H1 (cell line): Measurements from ENCODE around the gene JADE3. TPM values are rescaled to one million over a fixed set of nuclear protein-coding genes. Genes with fewer than 3 reads are reported as not detected.
A peak's percentile ranks its signal among the peaks of the same experiment; 100 is the strongest.

ENCODE experiments used
- CTCF ChIA-PET: fragments of 300-600 bp; sonication (Branson Sonifier 250); formaldehyde crosslinking; loops from one replicate; lab custom pipeline; 2021; ENCODE audit not compliant: partially characterized antibody; lab: Charles Lee
- POLR2A ChIA-PET: fragments of 300-600 bp; sonication (Branson Sonifier 250); formaldehyde crosslinking; loops from one replicate; lab custom pipeline; 2021; ENCODE audit warnings: inconsistent platforms; ENCODE audit not compliant: partially characterized antibody; lab: Charles Lee
- DNase-seq, 2 experiments: peaks; one replicate each; pipeline versions ENCODE4 v3.0.0 to v3.0.0-alpha.2; 2010 to 2022; ENCODE audit warnings: low spot score in 2 of 2, low read depth in 1 of 2, mixed read lengths in 1 of 2
- FAIRE-seq: peaks from 2 replicates; lab custom pipeline; 2011; peaks lifted over from hg19 to GRCh38; lab: Jason Lieb, UNC
- H2AFZ ChIP-seq: 2 replicates; pipeline ENCODE4 v1.8.1; 2012; ENCODE audit warnings: low read length, inconsistent platforms
- H2AK5ac ChIP-seq: 2 replicates; pipeline ENCODE4 v1.6.1; 2013; ENCODE audit warnings: low read depth, low read length
- H2BK120ac ChIP-seq: replicated peaks from 2 replicates; pipeline ENCODE3; 2013; ENCODE audit warnings: low read depth, low read length, inconsistent platforms
- H2BK12ac ChIP-seq: 2 replicates; pipeline ENCODE4 v1.6.1; 2013; ENCODE audit warnings: low read depth, low read length
- H2BK15ac ChIP-seq: 2 replicates; pipeline ENCODE4 v1.6.1; 2013; ENCODE audit warnings: low read length
- H2BK20ac ChIP-seq: 2 replicates; pipeline ENCODE4 v1.6.1; 2013; ENCODE audit warnings: low read length
- H2BK5ac ChIP-seq: 2 replicates; pipeline ENCODE4 v1.6.1; 2013; ENCODE audit warnings: low read depth, low read length
- H3K14ac ChIP-seq: 2 replicates; pipeline ENCODE4 v1.6.1; 2013; ENCODE audit warnings: inconsistent platforms; ENCODE audit not compliant: insufficient read length
- H3K18ac ChIP-seq: 2 replicates; pipeline ENCODE4 v1.6.1; 2013; ENCODE audit warnings: low read length; ENCODE audit errors: extremely low read depth
- H3K23ac ChIP-seq: 2 replicates; pipeline ENCODE4 v1.6.1; 2013; ENCODE audit warnings: inconsistent platforms; ENCODE audit not compliant: insufficient read length
- H3K23me2 ChIP-seq: 2 replicates; pipeline ENCODE4 v1.6.1; 2013; ENCODE audit warnings: low read depth, low read length
- H3K27ac ChIP-seq: 2 replicates; pipeline ENCODE4 v1.6.1; 2011; ENCODE audit warnings: low read depth, low read length, inconsistent platforms
- H3K27me3 ChIP-seq, 4 experiments: replicated peaks in 1 of 4; 1 replicate in 1 of 4; 2 replicates in 3 of 4; pipeline versions ENCODE4 v1.6.1 to v1.8.1; 2011 to 2013; ENCODE audit warnings: low read length in 3 of 4, mild to moderate bottlenecking in 3 of 4, inconsistent platforms in 2 of 4, mixed read lengths in 2 of 4, moderate library complexity in 1 of 4; ENCODE audit not compliant: control insufficient read depth in 3 of 4, insufficient read depth in 3 of 4; ENCODE audit errors: extremely low read depth in 1 of 4
- H3K36me3 ChIP-seq, 4 experiments: 2 replicates each; pipeline versions ENCODE4 v1.6.1 to v1.8.1; 2011 to 2013; ENCODE audit warnings: mild to moderate bottlenecking in 4 of 4, low read length in 3 of 4, moderate library complexity in 2 of 4, control low read depth in 1 of 4, inconsistent platforms in 1 of 4; ENCODE audit not compliant: insufficient read depth in 4 of 4, control insufficient read depth in 2 of 4
- H3K4ac ChIP-seq: replicated peaks from 2 replicates; pipeline ENCODE3; 2013; ENCODE audit warnings: low read length, low read depth, mixed read lengths, inconsistent platforms; ENCODE audit not compliant: insufficient read length
- H3K4me1 ChIP-seq, 4 experiments: replicated peaks in 1 of 4; 1 replicate in 1 of 4; 2 replicates in 3 of 4; pipeline versions ENCODE4 v1.6.1 to v1.8.1; 2011 to 2013; ENCODE audit warnings: low read length in 3 of 4, inconsistent platforms in 2 of 4, mixed read lengths in 1 of 4; ENCODE audit not compliant: insufficient read depth in 4 of 4, control insufficient read depth in 3 of 4
- H3K4me2 ChIP-seq, 2 experiments: 2 replicates each; pipeline versions ENCODE4 v1.6.1 to v1.8.1; 2011 to 2013; ENCODE audit warnings: low read depth in 2 of 2, low read length in 2 of 2, control low read depth in 1 of 2, inconsistent platforms in 1 of 2, mild to moderate bottlenecking in 1 of 2; ENCODE audit not compliant: insufficient read depth in 1 of 2
- H3K4me3 ChIP-seq, 4 experiments: fragments of 200-600, 300-600 bp in 1 of 4; sonication (generic), shearing (Covaris generic), sonication (Bioruptor Twin) in 1 of 4; 2 replicates each; pipeline versions ENCODE4 v1.5.1 to v1.8.1; 2011 to 2016; ENCODE audit warnings: low read length in 4 of 4, low read depth in 3 of 4, control low read depth in 2 of 4, inconsistent platforms in 2 of 4, mild to moderate bottlenecking in 2 of 4, mixed read lengths in 1 of 4, moderate library complexity in 1 of 4; ENCODE audit not compliant: insufficient read depth in 2 of 4; ENCODE audit errors: extremely low read depth in 1 of 4
- H3K56ac ChIP-seq: replicated peaks from 2 replicates; pipeline ENCODE3; 2013; ENCODE audit warnings: low read depth, mild to moderate bottlenecking, mixed read lengths, low read length, inconsistent platforms; ENCODE audit not compliant: insufficient read length
- H3K79me1 ChIP-seq: 2 replicates; pipeline ENCODE4 v1.6.1; 2013; ENCODE audit warnings: low read depth, low read length, control low read depth
- H3K79me2 ChIP-seq, 2 experiments: 2 replicates each; pipeline versions ENCODE4 v1.6.1 to v1.8.1; 2012 to 2013; ENCODE audit warnings: low read length in 2 of 2, mild to moderate bottlenecking in 2 of 2, inconsistent platforms in 1 of 2; ENCODE audit not compliant: insufficient read depth in 2 of 2, control insufficient read depth in 1 of 2
- H3K9ac ChIP-seq, 4 experiments: replicated peaks in 1 of 4; 1 replicate in 1 of 4; 2 replicates in 3 of 4; pipeline versions ENCODE4 v1.6.1 to v1.8.1; 2011 to 2013; ENCODE audit warnings: low read depth in 3 of 4, low read length in 3 of 4, control low read depth in 2 of 4, mild to moderate bottlenecking in 2 of 4, moderate library complexity in 2 of 4, inconsistent platforms in 1 of 4; ENCODE audit errors: extremely low read depth in 1 of 4
- H3K9me3 ChIP-seq, 2 experiments: 2 replicates each; pipeline versions ENCODE4 v1.6.1 to v1.8.1; 2012 to 2013; ENCODE audit warnings: mild to moderate bottlenecking in 2 of 2, moderate library complexity in 2 of 2, control low read depth in 1 of 2, inconsistent platforms in 1 of 2, low read depth in 1 of 2, low read length in 1 of 2, mixed read lengths in 1 of 2; ENCODE audit not compliant: insufficient read depth in 2 of 2
- H4K20me1 ChIP-seq, 2 experiments: replicated peaks in 1 of 2; 2 replicates each; pipeline versions ENCODE3 to v1.8.1; 2011 to 2013; ENCODE audit warnings: inconsistent platforms in 2 of 2, low read length in 2 of 2, mild to moderate bottlenecking in 1 of 2; ENCODE audit not compliant: insufficient read depth in 2 of 2, control insufficient read depth in 1 of 2
- H4K5ac ChIP-seq: 2 replicates; pipeline ENCODE4 v1.6.1; 2013; ENCODE audit warnings: low read length, low read depth, mixed read lengths, inconsistent platforms; ENCODE audit not compliant: insufficient read length
- H4K8ac ChIP-seq: 2 replicates; pipeline ENCODE4 v1.8.0; 2013; ENCODE audit warnings: mild to moderate bottlenecking, moderate library complexity, low read length, inconsistent platforms; ENCODE audit not compliant: insufficient read depth; ENCODE audit errors: extremely low read depth
- H4K91ac ChIP-seq: replicated peaks from 2 replicates; pipeline ENCODE3; 2013; ENCODE audit warnings: low read length, mixed read lengths, inconsistent platforms; ENCODE audit not compliant: insufficient read length
- CREB1 ChIP-seq: IDR thresholded peaks from 2 replicates; pipeline ENCODE4 v1.6.1; 2012; ENCODE audit warnings: inconsistent platforms
- KDM4A ChIP-seq: IDR thresholded peaks from one replicate; pipeline ENCODE4 v1.7.1; 2012; ENCODE audit warnings: low read depth, mild to moderate bottlenecking, moderate library complexity, low read length, inconsistent platforms; ENCODE audit not compliant: severe bottlenecking
- POU5F1 ChIP-seq: IDR thresholded peaks from 2 replicates; pipeline ENCODE4 v1.6.1; 2011; ENCODE audit warnings: low read depth, mild to moderate bottlenecking, low read length, moderate library complexity
- SAP30 ChIP-seq: fragments of 300-600 bp; sonication (generic); IDR thresholded peaks from 2 replicates; pipeline ENCODE4 v1.7.1; 2012; ENCODE audit warnings: low read length, moderate library complexity, mild to moderate bottlenecking, inconsistent platforms; ENCODE audit not compliant: insufficient read depth, insufficient replicate concordance
- SP2 ChIP-seq: IDR thresholded peaks from 2 replicates; pipeline ENCODE4 v1.6.1; 2012; ENCODE audit warnings: mild to moderate bottlenecking, low read length, inconsistent platforms
- SP4 ChIP-seq: IDR thresholded peaks from 2 replicates; pipeline ENCODE4 v1.6.1; 2012; ENCODE audit warnings: low read length, inconsistent platforms
- WGBS, 2 experiments: shearing (Covaris generic) in 1 of 2; methylation state at CpG; one replicate each; pipeline versions ENCODE4 v1.1.6 to v1.1.7; 2013 to 2015; ENCODE audit warnings: low lambda C conversion rate in 2 of 2, mixed read lengths in 2 of 2, inconsistent platforms in 1 of 2, low coverage in 1 of 2, missing lambda C conversion rate in 1 of 2; ENCODE audit not compliant: insufficient replicate concordance in 2 of 2, insufficient coverage in 1 of 2, insufficient read length in 1 of 2; ENCODE audit errors: extremely low coverage in 1 of 2, missing lambda C conversion rate in 1 of 2; 5-methylcytosine and 5-hydroxymethylcytosine counted together
- polyA plus RNA-seq, 7 experiments: library from polyadenylated mRNA; depleted of rRNA in 3 of 7; stranded (reverse) in 5 of 7; unstranded in 2 of 7; fragments of >200 nt in 5 of 7; fragments of 200-250 nt in 2 of 7; gene quantifications; 1 replicate in 5 of 7; 2 replicates in 1 of 7; 4 replicates in 1 of 7; pipeline versions ENCODE4 v1.2.1 to v1.2.3, GENCODE V29; 2011 to 2013; ENCODE audit warnings: missing spikeins in 2 of 7, mixed read lengths in 2 of 7
- total RNA-seq: library from RNA; stranded (reverse); fragmentation: NEBNext Ultra II Directional; extraction: Animal tissue kit (Norgen Biotek cat#: 25700); gene quantifications from 2 replicates; pipeline ENCODE4 v1.2.1, GENCODE V29; 2021
- TF ChIP-seq, protein P1 (sequence below), 3 experiments: IDR thresholded peaks; 1 replicate in 2 of 3; 2 replicates in 1 of 3; pipeline versions ENCODE4 v1.5.1 to v1.6.1; 2011; ENCODE audit warnings: low read length in 3 of 3, mild to moderate bottlenecking in 3 of 3, inconsistent platforms in 2 of 3, low read depth in 1 of 3, moderate library complexity in 1 of 3; ENCODE audit not compliant: insufficient read depth in 1 of 3; ENCODE audit errors: control extremely low read depth in 1 of 3

The JADE3 gene
- total and polyA plus RNA-seq, 2 of the 8 experiments (the other 6 are each of a cell fraction or from before 2014, with no cell fraction given): 6.9 to 21.5 TPM

GRCh38 chrX:46953137-46953527, 40.9 kb downstream of the JADE3 start:
- peak overlapping the region; percentile 42; a peak in 2 of 4 replicates for H3K4me2 ChIP-seq
- no peaks in the 10 kb centered on the region for H4K20me1 ChIP-seq
- no peak overlapping the region for H3K4ac ChIP-seq
- TF ChIP-seq CREB1: no peak
- TF ChIP-seq POU5F1: no peak
- TF ChIP-seq, protein P1, sequence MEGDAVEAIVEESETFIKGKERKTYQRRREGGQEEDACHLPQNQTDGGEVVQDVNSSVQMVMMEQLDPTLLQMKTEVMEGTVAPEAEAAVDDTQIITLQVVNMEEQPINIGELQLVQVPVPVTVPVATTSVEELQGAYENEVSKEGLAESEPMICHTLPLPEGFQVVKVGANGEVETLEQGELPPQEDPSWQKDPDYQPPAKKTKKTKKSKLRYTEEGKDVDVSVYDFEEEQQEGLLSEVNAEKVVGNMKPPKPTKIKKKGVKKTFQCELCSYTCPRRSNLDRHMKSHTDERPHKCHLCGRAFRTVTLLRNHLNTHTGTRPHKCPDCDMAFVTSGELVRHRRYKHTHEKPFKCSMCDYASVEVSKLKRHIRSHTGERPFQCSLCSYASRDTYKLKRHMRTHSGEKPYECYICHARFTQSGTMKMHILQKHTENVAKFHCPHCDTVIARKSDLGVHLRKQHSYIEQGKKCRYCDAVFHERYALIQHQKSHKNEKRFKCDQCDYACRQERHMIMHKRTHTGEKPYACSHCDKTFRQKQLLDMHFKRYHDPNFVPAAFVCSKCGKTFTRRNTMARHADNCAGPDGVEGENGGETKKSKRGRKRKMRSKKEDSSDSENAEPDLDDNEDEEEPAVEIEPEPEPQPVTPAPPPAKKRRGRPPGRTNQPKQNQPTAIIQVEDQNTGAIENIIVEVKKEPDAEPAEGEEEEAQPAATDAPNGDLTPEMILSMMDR (IDR thresholded peaks at IDR 0.05; ENCODE audit: control extremely low read depth in 1 of 3, insufficient read depth in 1 of 3, low read depth in 1 of 3, low read length in 3 of 3): no peak
- TF ChIP-seq SP4: no peak
- TF ChIP-seq SP2: no peak
- TF ChIP-seq SAP30: no peak
- TF ChIP-seq KDM4A: no peak
- no peaks in the 10 kb centered on the region for H3K27me3 ChIP-seq
- H3K14ac ChIP-seq: no peak overlapping the region
- H2BK15ac ChIP-seq: no peak overlapping the region
- ChIA-PET POLR2A (no interaction called here), CTCF (no interaction called here)
- H2AFZ ChIP-seq: no peak overlapping the region
- H3K4me3 ChIP-seq: peak overlapping the region in 1 of 4 experiments; percentile 19; a peak in 1 of 8 replicates
- no peak overlapping the region for H4K8ac ChIP-seq
- H3K79me1 ChIP-seq: no peaks in the 10 kb centered on the region
- H2BK12ac ChIP-seq: no peak overlapping the region; the same call in 1 of the 2 replicates
- no peak for FAIRE-seq
- no peaks in the 10 kb centered on the region for H3K23me2 ChIP-seq
- no peak overlapping the region for H4K5ac ChIP-seq
- H3K4me1 ChIP-seq: peaks cover 0 to 9% (median 4%) of the 10 kb centered on the region in 4 experiments; a peak in 3 of 7 replicates
- no peaks in the 10 kb centered on the region for H3K9me3 ChIP-seq
- H2BK5ac ChIP-seq: no peak overlapping the region
- no peak for DNase-seq
- H3K9ac ChIP-seq: no peak overlapping the region
- peak overlapping the region; percentile 62; the same call in 1 of the 2 replicates for H3K27ac ChIP-seq
- 41% methylated on average over 5 of the region's 5 CpGs; no CpG with 5 or more reads in 1 of the 2 experiments for WGBS, 2 experiments
- no peak overlapping the region for H2BK120ac ChIP-seq
- no peak overlapping the region for H3K56ac ChIP-seq
- no peak overlapping the region for H2AK5ac ChIP-seq
- H3K18ac ChIP-seq: no peak overlapping the region
- peaks cover 0 to 68% of the 10 kb centered on the region in 2 experiments; a peak in 3 of 4 replicates for H3K79me2 ChIP-seq
- H4K91ac ChIP-seq: no peak overlapping the region
- no peaks in the 10 kb centered on the region for H3K36me3 ChIP-seq
- no peak overlapping the region for H3K23ac ChIP-seq
- H2BK20ac ChIP-seq: no peak overlapping the region
